ENCODE data around the gene LRBA.

The LRBA gene

GRCh38 chr4:150641612-150642011, 373.5 kb downstream of the LRBA start:
- DNase-seq: no peak

GRCh38 chr4:150632639-150633038, 382.4 kb downstream of the LRBA start:
- DNase-seq: no peak

GRCh38 chr4:150628073-150628472, 387.0 kb downstream of the LRBA start:
- DNase-seq: no peak

- no peak for DNase-seq
Measured at GRCh38 chr4:150625033-150625432, 390.1 kb downstream of the LRBA start.

GRCh38 chr4:150624055-150624454, 391.0 kb downstream of the LRBA start:
- DNase-seq: no peak

GRCh38 chr4:150619042-150619441, 396.0 kb downstream of the LRBA start:
- no peak for DNase-seq

GRCh38 chr4:150609131-150609530, 406.0 kb downstream of the LRBA start:
- no peak for DNase-seq

GRCh38 chr4:150600812-150601445, 414.2 kb downstream of the LRBA start:
- no peak for DNase-seq

- no peak for DNase-seq
Measured at GRCh38 chr4:150599547-150599946, 415.5 kb downstream of the LRBA start.

GRCh38 chr4:150598909-150599308, 416.2 kb downstream of the LRBA start:
- no peak for DNase-seq

- no peak for DNase-seq
Measured at GRCh38 chr4:150593996-150594395, 421.1 kb downstream of the LRBA start.

GRCh38 chr4:150591904-150592303, 423.2 kb downstream of the LRBA start:
- no peak for DNase-seq

- DNase-seq: no peak
Measured at GRCh38 chr4:150591406-150591805, 423.7 kb downstream of the LRBA start.

- DNase-seq: no peak
Measured at GRCh38 chr4:150590631-150591030, 424.5 kb downstream of the LRBA start.

- DNase-seq: no peak
Measured at GRCh38 chr4:150589157-150589556, 425.9 kb downstream of the LRBA start.

- no peak for DNase-seq
Measured at GRCh38 chr4:150588316-150588715, 426.8 kb downstream of the LRBA start.

- no peak for DNase-seq
Measured at GRCh38 chr4:150586162-150586810, 428.8 kb downstream of the LRBA start.

GRCh38 chr4:150585611-150586010, 429.5 kb downstream of the LRBA start:
- no peak for DNase-seq

- DNase-seq: no peak
Measured at GRCh38 chr4:150584111-150584915, 430.8 kb downstream of the LRBA start.

GRCh38 chr4:150583287-150584110, 431.6 kb downstream of the LRBA start:
- DNase-seq: no peak

GRCh38 chr4:150582873-150583286, 432.2 kb downstream of the LRBA start:
- no peak for DNase-seq

- DNase-seq: no peak
Measured at GRCh38 chr4:150582146-150582872, 432.8 kb downstream of the LRBA start, which contains the start of gene MAB21L2. MAB21L2 (plus strand) TSS chr4:150582151; CDS start chr4:150583030, 879 bp downstream.
